Stomach (tissue), 4 donors: ENCODE measurements around the gene NPPC.

Source experiments
- CTCF ChIP-seq, 7 experiments: fragments of 450-650 bp in 4 of 7; fragments of 200-600 bp in 3 of 7; sonication (generic) in 3 of 7; IDR thresholded peaks; one replicate each; pipeline ENCODE4 v1.5.1; 2016 to 2019; ENCODE audit warnings: antibody characterized with exemption in 7 of 7, control low read depth in 2 of 7, mild to moderate bottlenecking in 1 of 7
- EP300 ChIP-seq: sonication (generic); formaldehyde crosslinking; IDR thresholded peaks from one replicate; pipeline ENCODE4 v1.6.1; 2017; ENCODE audit warnings: antibody characterized with exemption
- POLR2A ChIP-seq, 4 donors: fragments of 450-650 bp; IDR thresholded peaks; one replicate each; pipeline ENCODE4 v1.6.1; 2016; ENCODE audit warnings: antibody characterized with exemption in 4 of 4, control low read depth in 2 of 4, mild to moderate bottlenecking in 1 of 4, moderate library complexity in 1 of 4
- POLR2AphosphoS5 ChIP-seq, 3 donors: sonication (generic); formaldehyde crosslinking; IDR thresholded peaks; one replicate each; pipeline ENCODE4 v1.6.1; 2016; ENCODE audit warnings: antibody characterized with exemption in 3 of 3

GRCh38 chr2:231887756-231888155, 38.4 kb downstream of the NPPC start:
- TF ChIP-seq EP300 (no peak), CTCF (IDR thresholded peaks at IDR 0.05) (no peak), POLR2AphosphoS5 (IDR thresholded peaks at IDR 0.05) (no peak), POLR2A (IDR thresholded peaks at IDR 0.05) (no peak)
